ENCODE measurements around the gene DRC3. TPM values are rescaled to one million over a fixed set of nuclear protein-coding genes. Genes with fewer than 3 reads are reported as not detected.

The DRC3 gene
- total RNA-seq, 1 experiment from 2014 or later, result 0.68 TPM

- H3K9me3 Mint-ChIP-seq, result no peaks in the 10 kb centered on the region
- no CpG with 5 or more reads among the region's 3 CpGs for WGBS (ENCODE audit: extremely low coverage, insufficient read length, low lambda C conversion rate)
- no peak overlapping the region for H3K18ac ChIP-seq (ENCODE audit: insufficient read length, low read depth, low read length)
- H2BK15ac ChIP-seq (ENCODE audit: low read depth, low read length), result no peak overlapping the region
- H3K79me1 ChIP-seq (ENCODE audit: insufficient read depth, low read depth, low read length, poor library complexity, severe bottlenecking), result no peaks in the 10 kb centered on the region
- H4K20me1 ChIP-seq (ENCODE audit: control insufficient read depth, insufficient read depth, insufficient read length), result no peaks in the 10 kb centered on the region
- no peaks in the 10 kb centered on the region for H3K27me3 ChIP-seq (ENCODE audit: insufficient read depth, low read length)
- no peaks in the 10 kb centered on the region for H3K4me1 ChIP-seq (ENCODE audit: insufficient read depth, low read length)
- no peak overlapping the region for H3T11ph ChIP-seq (ENCODE audit: low read length)
- no peak overlapping the region for H3K56ac ChIP-seq (ENCODE audit: insufficient read length, low read depth, low read length)
- H3K27ac Mint-ChIP-seq, result no peak overlapping the region
- peaks cover 9 to 14% of the 10 kb centered on the region in 2 experiments for H3K4me1 Mint-ChIP-seq
- H2BK5ac ChIP-seq (ENCODE audit: insufficient read length, low read length), result no peak overlapping the region
- H3K9ac ChIP-seq (ENCODE audit: extremely low read depth, insufficient read length, low read length), result no peak overlapping the region
- no peak overlapping the region for H2AFZ ChIP-seq (ENCODE audit: low read length)
- no peak overlapping the region for H3K4me3 Mint-ChIP-seq
- H3K23ac ChIP-seq (ENCODE audit: insufficient read length, low read depth, low read length), result no peak overlapping the region
- no peaks in the 10 kb centered on the region for H3K9me3 ChIP-seq (ENCODE audit: control insufficient read depth, low read depth, low read length)
- no peak overlapping the region for H2AK5ac ChIP-seq (ENCODE audit: insufficient read length, low read length)
- no peaks in the 10 kb centered on the region for H3K27me3 Mint-ChIP-seq (ENCODE audit: low read depth)
- no peak overlapping the region for H3K4ac ChIP-seq (ENCODE audit: low read depth, low read length)
- H3K4me2 ChIP-seq (ENCODE audit: insufficient read depth, insufficient read length, low read length), result no peak overlapping the region
- H3K23me2 ChIP-seq (ENCODE audit: insufficient read length, low read depth, low read length, poor library complexity, severe bottlenecking), result no peaks in the 10 kb centered on the region
- DNase-seq, result peak; percentile 55
- H4K8ac ChIP-seq (replicated peaks; ENCODE audit: insufficient read length, low read depth, low read length), result no peak overlapping the region
- H3K27ac ChIP-seq (ENCODE audit: insufficient read length, low read depth, low read length), result no peak overlapping the region
- H2BK20ac ChIP-seq (ENCODE audit: low read depth, low read length, poor library complexity, severe bottlenecking), result no peak overlapping the region
- H2BK12ac ChIP-seq (ENCODE audit: insufficient read length, low read depth, low read length), result no peak overlapping the region
- no peaks in the 10 kb centered on the region for H3K79me2 ChIP-seq (ENCODE audit: insufficient read depth, low read length)
- peaks cover 0 to 2% (median 0%) of the 10 kb centered on the region in 3 experiments; a peak in 2 of 7 replicates for H3K36me3 Mint-ChIP-seq (ENCODE audit: insufficient read depth in 1 of 3, low read depth in 3 of 3)
- H4K5ac ChIP-seq (ENCODE audit: insufficient read length, low read depth, low read length), result no peak overlapping the region
- H4K91ac ChIP-seq (ENCODE audit: insufficient read length, low read depth, low read length), result no peak overlapping the region
- TF ChIP-seq CTCF (conservative IDR thresholded peaks at IDR 0.05), result peak; percentile 45
- H2BK120ac ChIP-seq (ENCODE audit: low read depth, low read length, poor library complexity, severe bottlenecking), result no peak overlapping the region
- no peak overlapping the region for H3K14ac ChIP-seq (ENCODE audit: insufficient read depth, low read length)
Measured at GRCh38 chr17:17952691-17953090, 20.0 kb upstream of the DRC3 start.
